SH-SY5Y (cell line): Measurements from ENCODE around the gene MMD2.

Source experiments
- GATA2 ChIP-seq: IDR thresholded peaks from 2 replicates; pipeline ENCODE4 v1.6.1; 2011; ENCODE audit warnings: mild to moderate bottlenecking, low read depth, low read length
- GATA3 ChIP-seq: IDR thresholded peaks from 2 replicates; pipeline ENCODE4 v1.6.1; 2011; ENCODE audit warnings: low read depth, mild to moderate bottlenecking, low read length, moderate library complexity

DNA sequence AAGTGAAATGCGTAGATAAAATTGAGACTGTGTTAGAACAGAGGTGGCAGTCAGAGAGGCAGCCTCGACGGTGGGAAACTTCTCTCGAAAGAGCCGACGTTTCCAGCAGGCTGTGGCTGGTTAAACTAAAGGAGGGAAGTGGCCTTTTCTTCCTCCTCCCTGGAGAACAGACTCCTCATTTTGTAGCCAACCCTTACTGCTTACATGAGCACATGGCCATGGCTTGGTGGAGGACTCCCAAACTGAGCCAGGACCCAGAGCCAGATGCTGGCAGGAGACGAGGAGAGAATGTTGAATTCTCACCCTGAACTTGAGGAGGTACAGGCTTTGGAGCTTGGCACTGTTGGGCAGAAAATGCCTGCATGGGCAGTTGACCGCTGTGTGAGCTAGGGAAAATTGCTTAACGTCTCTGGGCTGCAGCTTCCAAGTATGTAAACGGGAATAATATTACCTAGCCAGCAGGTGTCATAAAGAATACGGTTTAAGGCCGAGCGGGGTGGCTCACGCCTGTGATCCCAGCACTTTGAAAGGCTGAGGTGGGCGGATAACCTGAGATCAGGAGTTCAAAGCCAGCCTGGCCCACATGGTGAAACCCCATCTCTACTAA lies 24.5 kb downstream of the MMD2 start:
- TF ChIP-seq GATA3: no peak
- TF ChIP-seq GATA2: no peak
